K562 (cell line): Measurements from ENCODE around the gene POC1B. TPM values are rescaled to one million over a fixed set of nuclear protein-coding genes. Genes with fewer than 3 reads are reported as not detected.

Experiments used
- ATAC-seq: fragments of 200-7000 bp; cut with Tn5 transposase; 3 replicates; pipeline ENCODE4 v1.9.1; 2020; ENCODE audit warnings: moderate library complexity
- BruUV-seq: library from RNA; stranded (reverse); fragments of 400-500 nt; replicated peaks from 2 replicates; lab custom pipeline; 2021; lab: Mats Ljungman, UMichigan
- CTCF ChIA-PET: fragments of 300-600 bp; formaldehyde crosslinking; extraction: SDS; loops from one replicate; lab custom pipeline; 2021; ENCODE audit warnings: low intra/inter-chr PET ratio; lab: Yijun Ruan, JAX
- POLR2A ChIA-PET: fragments of 300-600, 350-650 bp; sonication (Branson Sonifier 250); formaldehyde crosslinking; extraction: SDS; loops from one replicate; lab custom pipeline; 2021; ENCODE audit warnings: antibody characterized with exemption, inconsistent platforms; lab: Yijun Ruan, JAX
- DNase-seq, 4 experiments: peaks; one replicate each; pipeline versions ENCODE4 v3.0.0 to v3.0.0-alpha.2; 2011 to 2018; ENCODE audit warnings: low spot score in 3 of 4, mixed read lengths in 3 of 4; ENCODE audit errors: extremely low read depth in 1 of 4
- FAIRE-seq: peaks from 2 replicates; lab custom pipeline; 2011; peaks lifted over from hg19 to GRCh38; lab: Jason Lieb, UNC
- H2AFZ ChIP-seq: 2 replicates; pipeline ENCODE4 v1.6.0; 2011; ENCODE audit warnings: low read depth, low read length, control low read depth, inconsistent platforms
- H3K27ac ChIP-seq: fragments of 200-600 bp; 3 replicates; pipeline ENCODE4 v1.8.0; 2011; ENCODE audit warnings: low read depth, mild to moderate bottlenecking, control low read depth, inconsistent platforms, low read length, moderate library complexity, mixed read lengths; ENCODE audit errors: extremely low read depth
- H3K27me3 ChIP-seq, 2 experiments: fragments of 300-600 bp in 1 of 2; 2 replicates in 1 of 2; 3 replicates in 1 of 2; pipeline versions ENCODE4 v1.6.0 to v1.8.0; 2011; ENCODE audit warnings: inconsistent platforms in 2 of 2, low read length in 2 of 2, mild to moderate bottlenecking in 1 of 2, mixed read lengths in 1 of 2, moderate library complexity in 1 of 2; ENCODE audit not compliant: control insufficient read depth in 2 of 2, insufficient read depth in 2 of 2
- H3K36me3 ChIP-seq: fragments of 300-600 bp; 3 replicates; pipeline ENCODE4 v1.8.0; 2011; ENCODE audit warnings: mild to moderate bottlenecking, low read length, inconsistent platforms; ENCODE audit not compliant: control insufficient read depth, insufficient read depth
- H3K4me1 ChIP-seq, 2 experiments: fragments of 200-600 bp in 1 of 2; replicated peaks in 1 of 2; 2 replicates in 1 of 2; 3 replicates in 1 of 2; pipeline versions ENCODE4 v1.5.1 to v1.8.0; 2011; ENCODE audit warnings: inconsistent platforms in 2 of 2, low read length in 2 of 2, mild to moderate bottlenecking in 1 of 2, mixed read lengths in 1 of 2, moderate library complexity in 1 of 2; ENCODE audit not compliant: control insufficient read depth in 2 of 2, insufficient read depth in 2 of 2
- H3K4me2 ChIP-seq: 2 replicates; pipeline ENCODE4 v1.6.1; 2011; ENCODE audit warnings: low read length, control low read depth, inconsistent platforms, mixed read lengths; ENCODE audit not compliant: insufficient read depth
- H3K4me3 ChIP-seq: fragments of 200-600 bp; sonication (generic), shearing (Covaris generic); 2 replicates; pipeline ENCODE4 v1.5.1; 2016; ENCODE audit warnings: control low read depth, inconsistent platforms
- H3K79me2 ChIP-seq: fragments of 200-600 bp; 3 replicates; pipeline ENCODE4 v1.8.0; 2011; ENCODE audit warnings: low read length, inconsistent platforms; ENCODE audit not compliant: control insufficient read depth, insufficient read depth
- H3K9ac ChIP-seq, 2 experiments: 2 replicates each; pipeline versions ENCODE4 v1.6.0 to v1.6.1; 2011; ENCODE audit warnings: low read depth in 2 of 2, low read length in 2 of 2, control low read depth in 1 of 2, inconsistent platforms in 1 of 2, mild to moderate bottlenecking in 1 of 2, mixed read lengths in 1 of 2; ENCODE audit not compliant: insufficient read depth in 1 of 2
- H3K9me1 ChIP-seq: one replicate; pipeline ENCODE4 v1.6.0; 2011; ENCODE audit warnings: inconsistent platforms, mild to moderate bottlenecking, low read length, moderate library complexity; ENCODE audit not compliant: control insufficient read depth, insufficient read depth
- H3K9me3 ChIP-seq: replicated peaks from 2 replicates; pipeline ENCODE4 v1.5.1; 2011; ENCODE audit warnings: low read depth, low read length, inconsistent platforms; ENCODE audit not compliant: control insufficient read depth, insufficient read depth
- H4K20me1 ChIP-seq: replicated peaks from 2 replicates; pipeline ENCODE4 v1.6.1; 2011; ENCODE audit warnings: low read length, inconsistent platforms, mixed read lengths; ENCODE audit not compliant: control insufficient read depth, insufficient read depth
- BCLAF1 ChIP-seq, 2 experiments: fragments of 450-650 bp in 1 of 2; IDR thresholded peaks; 2 replicates each; pipeline ENCODE4 v1.6.1; 2011 to 2017; ENCODE audit warnings: low read depth in 2 of 2, antibody characterized with exemption in 1 of 2, borderline replicate concordance in 1 of 2, low read length in 1 of 2, mild to moderate bottlenecking in 1 of 2, mixed read lengths in 1 of 2; ENCODE audit not compliant: control insufficient read depth in 1 of 2
- BRF2 ChIP-seq: IDR thresholded peaks from 3 replicates; pipeline ENCODE4 v1.6.1; 2011; ENCODE audit warnings: borderline replicate concordance, mild to moderate bottlenecking; ENCODE audit not compliant: insufficient read length, insufficient read depth
- CEBPG ChIP-seq, 3 experiments: fragments of 200-800 bp in 1 of 3; sonication (Bioruptor generic) in 1 of 3; sonication (generic) in 1 of 3; formaldehyde crosslinking in 1 of 3; IDR thresholded peaks in 2 of 3; conservative IDR thresholded peaks in 1 of 3; 2 replicates each; pipeline versions ENCODE4 v1.6.1 to v1.8.0; 2016 to 2022; ENCODE audit warnings: missing compliant biosample characterization in 2 of 3, missing genetic modification characterization in 2 of 3, mild to moderate bottlenecking in 1 of 3, missing genetic modification reagents in 1 of 3
- DDX20 ChIP-seq: fragments of 450-650 bp; IDR thresholded peaks from 2 replicates; pipeline ENCODE4 v1.6.1; 2016; ENCODE audit warnings: missing genetic modification characterization, low read depth, mild to moderate bottlenecking, missing compliant biosample characterization, moderate library complexity
- L3MBTL2 ChIP-seq: fragments of 450-650 bp; IDR thresholded peaks from 2 replicates; pipeline ENCODE4 v1.6.1; 2016; ENCODE audit warnings: mild to moderate bottlenecking, moderate library complexity
- NUFIP1 ChIP-seq: fragments of 450-650 bp; IDR thresholded peaks from 2 replicates; pipeline ENCODE4 v1.6.1; 2018; ENCODE audit not compliant: partially characterized antibody
- RB1 ChIP-seq: fragments of 450-650 bp; IDR thresholded peaks from 2 replicates; pipeline ENCODE4 v1.6.1; 2017; ENCODE audit warnings: low read depth, mild to moderate bottlenecking
- RHOXF2B ChIP-seq: fragments of 250-450 bp; sonication (Bioruptor Pico); conservative IDR thresholded peaks from 2 replicates; pipeline ENCODE4 v1.5.1; 2021
- SFPQ ChIP-seq: fragments of 200-400 bp; formaldehyde crosslinking; IDR thresholded peaks from 2 replicates; pipeline ENCODE4 v1.6.1; 2017; ENCODE audit warnings: mild to moderate bottlenecking, low read depth, low read length, moderate library complexity
- ZFP1 ChIP-seq: fragments of 450-650 bp; formaldehyde crosslinking; IDR thresholded peaks from 2 replicates; pipeline ENCODE4 v1.4.0; 2020; ENCODE audit warnings: mild to moderate bottlenecking, mixed read lengths
- ZNF212 ChIP-seq: fragments of 450-650 bp; formaldehyde crosslinking; IDR thresholded peaks from 2 replicates; pipeline ENCODE4 v1.4.0; 2020; ENCODE audit warnings: mild to moderate bottlenecking
- ZNF280B ChIP-seq: fragments of 250-450 bp; sonication (Bioruptor Pico); IDR thresholded peaks from 2 replicates; pipeline ENCODE4 v1.5.1; 2021; ENCODE audit warnings: mild to moderate bottlenecking
- ZNF586 ChIP-seq: fragments of 450-650 bp; formaldehyde crosslinking; conservative IDR thresholded peaks from 2 replicates; pipeline ENCODE4 v1.4.0; 2020; ENCODE audit warnings: mild to moderate bottlenecking, moderate library complexity
- WGBS: fragments of 100-300 bp; shearing (Covaris generic); methylation state at CpG from one replicate; pipeline ENCODE4 v1.1.6; 2016; ENCODE audit warnings: low coverage, mixed read lengths; ENCODE audit not compliant: insufficient coverage; ENCODE audit errors: missing lambda C conversion rate; 5-methylcytosine and 5-hydroxymethylcytosine counted together
- in situ Hi-C: fragments of 300-500 bp; cut with MboI; formaldehyde crosslinking; loops from 4 replicates; pipeline ENCODE4 v1.15.0; 2018; ENCODE audit warnings: inconsistent platforms, mixed read lengths
- intact Hi-C: fragments of 100-400 bp; cut with micrococcal nuclease; formaldehyde crosslinking; loops from 2 replicates; pipeline ENCODE4 v1.14.2; 2022
- polyA plus RNA-seq, 8 experiments: library from polyadenylated mRNA; depleted of rRNA in 4 of 8; stranded (reverse) in 5 of 8; unstranded in 3 of 8; fragments of >200 nt; fragmentation: Nextera tagmentation in 2 of 8; fragmentation: Illumina TruSeq in 1 of 8; extraction: Ambion mirVana in 2 of 8; extraction: Trizol in 1 of 8; gene quantifications; 2 replicates each; pipeline versions ENCODE4 v1.2.1 to v1.2.3, GENCODE V29; 2011 to 2014; ENCODE audit warnings: inconsistent platforms in 1 of 8, missing spikeins in 1 of 8
- total RNA-seq, 7 experiments: library from RNA; depleted of rRNA in 6 of 7; stranded (reverse); fragments of >200 nt in 6 of 7; fragmentation: Illumina TruSeq in 2 of 7; extraction: Trizol in 2 of 7; gene quantifications; 2 replicates each; pipeline versions ENCODE4 v1.2.1 to v1.2.3, GENCODE V29; 2011 to 2021; ENCODE audit warnings: low replicate concordance in 1 of 7

The POC1B gene
- total and polyA plus RNA-seq, 9 of the 15 experiments (the other 6 are each of a cell fraction or from before 2014, with no cell fraction given), result 4.5 to 16.1 (median 10.4) TPM

- 44% methylated on average over 10 of the region's 10 CpGs for WGBS
- intact Hi-C loops, result no loop called here
- CTCF ChIA-PET, result no interaction called here
- TF ChIP-seq ZNF586 (CRISPR knock-in tag), result no peak
- TF ChIP-seq RB1, result no peak
- no peak for TF ChIP-seq DDX20
- TF ChIP-seq CEBPG (CRISPR knock-in tag; IDR thresholded peaks at IDR 0.05), result no peak
- TF ChIP-seq CEBPG (tag; conservative IDR thresholded peaks at IDR 0.05 in 1 of 2, IDR thresholded peaks at IDR 0.05 in 1 of 2), result no peak
- no peak for TF ChIP-seq SFPQ
- TF ChIP-seq RHOXF2B (CRISPR knock-in tag), result no peak
- no peak for TF ChIP-seq ZNF212 (CRISPR knock-in tag)
- TF ChIP-seq BCLAF1 (IDR thresholded peaks at IDR 0.05; ENCODE audit: borderline replicate concordance in 1 of 2, control insufficient read depth in 1 of 2, low read depth in 2 of 2, low read length in 1 of 2), result no peak
- TF ChIP-seq NUFIP1, result no peak
- TF ChIP-seq ZFP1 (CRISPR knock-in tag), result no peak
- no peak for TF ChIP-seq L3MBTL2
- TF ChIP-seq BRF2, result no peak
- no peak for TF ChIP-seq ZNF280B (CRISPR knock-in tag)
These were observed 33.9 kb upstream of the POC1B start for GRCh38 chr12:89559753-89560152.

More at GRCh38 chr12:89559753-89560152, 33.9 kb upstream of the POC1B start:
- in situ Hi-C loops, result no loop called here
- no peak overlapping the region for H3K4me3 ChIP-seq
- DNase-seq, result no peak
- BruUV-seq, result no TSS peak
- no peak overlapping the region; a peak in 1 of 4 replicates for H3K9ac ChIP-seq
- H3K4me1 ChIP-seq, result 0 out of 5 replicates have a peak, but pooled peaks cover 0 to 5% of the 10 kb centered on the region in 2 experiments
- H3K9me3 ChIP-seq, result no peaks in the 10 kb centered on the region
- no peaks in the 10 kb centered on the region for H3K27me3 ChIP-seq
- no peak for ATAC-seq
- no peaks in the 10 kb centered on the region for H3K36me3 ChIP-seq
- POLR2A ChIA-PET, result no interaction called here
- no peaks in the 10 kb centered on the region for H3K9me1 ChIP-seq
- H3K79me2 ChIP-seq, result no peaks in the 10 kb centered on the region
- H4K20me1 ChIP-seq, result no peaks in the 10 kb centered on the region
- 0 out of 2 replicates have a peak overlapping the region, but pooled peaks have one; percentile 50 for H2AFZ ChIP-seq
- no peak for FAIRE-seq
- no peak overlapping the region for H3K27ac ChIP-seq
- no peak overlapping the region for H3K4me2 ChIP-seq
